Activated T-cell treated with anti-CD3 and anti-CD28 coated beads, Interleukin-2, amount 50 U/mL, for 4 hours (primary cell): ENCODE results near the gene IGSF3. TPM values are rescaled to one million over a fixed set of nuclear protein-coding genes. Genes with fewer than 3 reads are reported as not detected.
A peak's percentile ranks its signal among the peaks of the same experiment; 100 is the strongest.
"Not testable (repeated sequence)": the region's sequence is repeated elsewhere in the genome, so short reads cannot be mapped to it uniquely, and the experiment has no call there.

ENCODE experiments used
- ATAC-seq, 2 donors: fragments of 200-7000 bp; cut with Tn5 transposase; one replicate each; pipeline ENCODE4 v1.10.0; 2021
- DNase-seq: peaks from one replicate; pipeline ENCODE4 v3.0.0-alpha.2; 2020
- H3K27me3 Mint-ChIP-seq: one replicate; pipeline ENCODE4 v1.8.0; 2021; ENCODE audit warnings: low read depth, mixed read lengths
- H3K36me3 Mint-ChIP-seq: one replicate; pipeline ENCODE4 v1.8.0; 2022; ENCODE audit warnings: mixed read lengths; ENCODE audit not compliant: insufficient read depth
- H3K4me1 Mint-ChIP-seq: one replicate; pipeline ENCODE4 v1.8.0; 2021; ENCODE audit warnings: low read depth, mixed read lengths
- H3K4me3 Mint-ChIP-seq: one replicate; pipeline ENCODE4 v1.8.0; 2021; ENCODE audit warnings: mild to moderate bottlenecking, moderate library complexity, mixed read lengths
- H3K9me3 Mint-ChIP-seq: one replicate; pipeline ENCODE4 v1.8.0; 2021; ENCODE audit warnings: mixed read lengths
- total RNA-seq, 3 donors: library from RNA; stranded (reverse); gene quantifications; one replicate each; pipeline ENCODE4 v1.2.1, GENCODE V29; 2021

IGSF3 gene
- total RNA-seq, 3 donors from 2014 or later: 4.0 to 7.6 (median 4.8) TPM

DNA sequence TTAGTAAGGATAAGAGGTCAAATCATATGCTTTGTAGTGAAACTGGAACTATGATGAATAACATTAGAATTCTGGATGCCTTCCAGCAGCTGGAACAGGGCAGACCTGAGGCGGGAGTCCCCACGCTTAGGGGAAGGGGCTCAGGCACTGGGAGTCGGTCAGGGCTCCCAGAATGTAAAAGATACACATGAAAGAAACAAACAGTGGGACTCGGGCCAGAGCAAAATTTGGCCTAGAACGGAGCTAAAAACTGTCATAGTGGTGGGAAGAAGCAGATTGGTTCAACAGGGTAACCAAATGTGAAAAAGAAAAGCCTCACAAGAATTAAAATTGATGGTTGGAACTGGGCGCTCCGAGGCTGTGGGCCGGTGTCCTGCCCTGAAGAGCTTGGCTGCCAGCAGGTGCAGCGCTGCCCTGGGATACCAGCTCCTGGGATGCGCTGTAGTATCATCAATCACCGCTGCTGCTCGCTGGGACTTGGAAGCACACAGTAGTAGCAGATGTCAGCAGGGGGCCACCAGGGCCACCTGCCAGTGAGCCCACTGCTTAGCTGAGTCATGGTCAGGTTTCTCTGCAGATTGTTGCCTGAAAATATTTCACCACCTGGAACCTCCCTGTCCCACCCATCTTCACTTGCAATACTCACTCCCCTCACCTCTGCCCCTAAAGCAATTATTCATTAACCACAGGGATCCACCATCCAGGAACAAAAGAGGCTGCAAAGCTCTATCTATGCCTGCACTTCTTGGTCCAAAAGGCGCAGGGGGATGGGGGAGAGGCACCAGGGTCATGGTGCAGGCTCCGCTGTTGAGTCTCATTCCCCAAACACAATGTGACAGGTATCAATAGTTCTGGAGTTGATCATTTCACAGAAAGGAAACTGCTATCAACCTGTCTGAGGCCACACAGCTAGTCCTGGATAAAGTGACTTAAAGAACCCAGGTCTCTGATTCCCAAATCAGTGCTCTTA is 24.9 kb downstream of the IGSF3 start:
- peaks cover 16% of the 10 kb centered on the region for H3K27me3 Mint-ChIP-seq
- H3K36me3 Mint-ChIP-seq, H3K9me3 Mint-ChIP-seq, DNase-seq, H3K4me1 Mint-ChIP-seq, H3K4me3 Mint-ChIP-seq, ATAC-seq: not testable (repeated sequence)

DNA sequence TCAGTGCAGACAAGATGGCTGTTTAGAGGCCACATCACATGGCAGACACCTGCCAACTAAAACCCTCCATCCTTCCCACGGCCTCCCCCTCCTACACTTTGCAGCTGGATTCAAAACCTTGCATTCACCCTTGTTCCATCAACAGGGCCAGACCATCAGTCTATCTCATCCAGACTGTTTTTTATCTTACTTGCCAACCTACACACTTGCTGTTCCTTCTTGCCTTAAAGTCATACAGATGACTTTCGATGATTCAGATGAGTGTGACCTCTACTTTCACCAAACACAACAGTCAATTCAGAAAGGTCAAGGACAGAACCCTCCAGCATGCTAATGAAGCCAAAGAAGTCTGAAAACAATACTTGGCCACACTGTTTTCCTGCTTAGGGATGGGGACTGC is 29.9 kb downstream of the IGSF3 start:
- not testable (repeated sequence) for H3K4me3 Mint-ChIP-seq, ATAC-seq, H3K36me3 Mint-ChIP-seq, H3K27me3 Mint-ChIP-seq, H3K9me3 Mint-ChIP-seq, H3K4me1 Mint-ChIP-seq, DNase-seq

DNA sequence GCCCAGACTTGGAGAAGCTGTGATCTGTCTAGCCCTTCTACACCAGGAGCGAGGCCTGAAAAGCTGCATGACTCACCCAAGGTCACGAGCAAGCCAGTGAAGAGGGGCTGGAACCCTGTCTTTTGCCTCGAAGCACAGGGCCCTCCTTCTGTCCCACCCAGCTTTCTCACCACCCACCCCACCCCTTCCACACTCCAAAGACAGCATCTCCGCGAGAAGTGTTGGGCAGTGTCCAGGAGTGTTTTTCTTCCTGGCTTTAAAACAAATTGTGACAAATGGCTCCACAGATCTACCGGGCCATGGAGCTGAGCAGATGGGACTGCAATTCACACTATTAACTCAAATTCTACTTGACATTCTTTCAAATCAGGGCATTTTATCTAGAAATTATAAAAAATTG is 30.9 kb downstream of the IGSF3 start:
- H3K9me3 Mint-ChIP-seq, H3K36me3 Mint-ChIP-seq, H3K4me3 Mint-ChIP-seq: not testable (repeated sequence)

DNA sequence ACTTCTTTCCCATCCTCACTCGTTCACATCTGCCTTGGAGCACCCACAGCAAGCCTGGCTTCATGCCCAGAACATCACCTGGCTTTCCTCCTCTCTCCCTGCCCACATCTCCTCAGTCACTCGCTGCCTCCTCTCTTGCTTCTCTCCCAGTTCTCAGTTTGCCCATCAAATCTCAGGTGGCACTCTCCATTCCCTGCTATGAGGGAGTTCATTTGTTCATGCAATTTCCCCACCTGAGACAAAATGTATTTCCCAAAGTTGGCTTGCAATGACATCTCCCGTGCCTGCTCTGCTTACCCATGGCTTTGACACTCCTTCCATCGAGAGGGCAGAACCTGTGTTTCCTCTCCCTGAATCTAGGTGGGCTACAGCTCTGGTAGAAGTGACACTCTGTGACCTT is 33.1 kb downstream of the IGSF3 start:
- not testable (repeated sequence) for H3K4me1 Mint-ChIP-seq, DNase-seq, ATAC-seq, H3K4me3 Mint-ChIP-seq, H3K9me3 Mint-ChIP-seq, H3K36me3 Mint-ChIP-seq, H3K27me3 Mint-ChIP-seq

More for the DNA sequence above, 30.9 kb downstream of the IGSF3 start:
- ATAC-seq, H3K4me1 Mint-ChIP-seq, DNase-seq: not testable (repeated sequence)
- peaks cover 10% of the 10 kb centered on the region for H3K27me3 Mint-ChIP-seq

- H3K4me3 Mint-ChIP-seq, H3K27me3 Mint-ChIP-seq, DNase-seq, ATAC-seq, H3K9me3 Mint-ChIP-seq, H3K36me3 Mint-ChIP-seq: not testable (repeated sequence)
- H3K4me1 Mint-ChIP-seq: peaks cover 10% of the 10 kb centered on the region
These were observed 35.3 kb downstream of the IGSF3 start for GRCh38 chr1:116631996-116632925.

DNA sequence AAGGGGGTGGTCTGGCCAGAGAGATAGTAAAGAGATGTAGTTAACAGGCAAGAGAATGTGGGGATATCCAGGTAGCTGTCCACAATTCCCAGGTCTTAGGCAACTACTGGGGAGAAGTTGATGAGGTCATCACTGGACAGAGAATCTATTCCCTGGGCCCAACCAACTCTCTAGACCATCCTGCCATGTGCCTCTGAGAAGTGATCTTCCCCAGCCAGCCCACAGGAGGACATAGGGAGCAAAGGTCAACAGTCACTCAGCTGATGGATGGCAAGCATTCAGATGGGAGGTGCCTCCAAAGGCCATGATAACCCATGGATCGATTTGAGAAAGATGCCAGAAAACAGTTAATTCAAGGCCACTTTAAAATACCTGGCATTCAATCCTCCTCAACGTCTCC is 36.0 kb downstream of the IGSF3 start:
- not testable (repeated sequence) for H3K9me3 Mint-ChIP-seq, H3K36me3 Mint-ChIP-seq, H3K27me3 Mint-ChIP-seq, DNase-seq, H3K4me3 Mint-ChIP-seq, ATAC-seq
- peaks cover 10% of the 10 kb centered on the region for H3K4me1 Mint-ChIP-seq

GRCh38 chr1:116630057-116630456 is 37.5 kb downstream of the IGSF3 start:
- not testable (repeated sequence) for DNase-seq, H3K4me3 Mint-ChIP-seq, H3K9me3 Mint-ChIP-seq, H3K27me3 Mint-ChIP-seq, H3K36me3 Mint-ChIP-seq, ATAC-seq
- peaks cover 10% of the 10 kb centered on the region for H3K4me1 Mint-ChIP-seq

DNA sequence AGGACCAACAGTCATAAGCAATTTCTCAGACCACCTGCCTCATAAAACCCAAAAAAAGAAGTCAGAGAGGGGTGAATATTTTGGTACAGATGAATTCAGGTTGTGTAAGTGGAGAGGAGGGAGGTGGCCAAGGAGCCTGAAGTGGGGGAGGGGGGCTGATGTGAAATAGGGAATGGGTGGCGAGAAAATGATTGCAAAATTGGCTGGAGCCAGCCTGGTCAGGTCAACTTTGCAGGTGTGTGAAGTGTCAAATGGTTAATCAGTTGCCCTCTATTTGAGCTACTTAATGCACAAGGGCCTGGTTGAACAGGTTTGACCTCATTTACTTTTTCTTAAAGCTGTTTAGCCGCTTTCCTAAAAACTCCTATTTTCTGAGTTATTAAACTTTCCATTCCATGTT is 38.1 kb downstream of the IGSF3 start:
- not testable (repeated sequence) for H3K4me3 Mint-ChIP-seq, DNase-seq, H3K36me3 Mint-ChIP-seq, ATAC-seq, H3K9me3 Mint-ChIP-seq, H3K27me3 Mint-ChIP-seq
- peaks cover 10% of the 10 kb centered on the region for H3K4me1 Mint-ChIP-seq

DNA sequence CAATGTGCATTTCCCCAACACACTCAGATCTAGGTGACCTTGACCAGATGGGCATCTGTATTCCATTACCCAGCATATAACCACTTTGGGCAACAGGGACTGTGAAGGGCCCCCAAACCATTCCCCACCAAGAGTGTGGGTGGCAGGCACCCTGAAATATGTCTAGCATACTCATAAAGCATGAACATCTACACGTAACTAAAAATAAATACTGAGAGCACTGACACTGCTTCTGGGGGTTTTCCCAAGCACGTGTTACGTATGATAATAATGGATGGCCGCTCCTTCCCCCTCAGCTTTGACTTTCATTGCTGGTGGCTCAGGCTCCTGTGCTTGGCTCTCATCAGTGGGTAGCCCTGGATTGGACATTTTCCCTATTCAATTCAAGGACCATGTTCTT is 39.1 kb downstream of the IGSF3 start:
- no peaks in the 10 kb centered on the region for H3K36me3 Mint-ChIP-seq
- peak overlapping the region; percentile 38 for H3K4me3 Mint-ChIP-seq
- DNase-seq: no peak
- no peaks in the 10 kb centered on the region for H3K9me3 Mint-ChIP-seq
- no peak for ATAC-seq
- peaks cover 10% of the 10 kb centered on the region for H3K4me1 Mint-ChIP-seq
- H3K27me3 Mint-ChIP-seq: peaks cover 12% of the 10 kb centered on the region

- H3K4me3 Mint-ChIP-seq, DNase-seq, ATAC-seq, H3K36me3 Mint-ChIP-seq, H3K9me3 Mint-ChIP-seq: not testable (repeated sequence)
- Mint-ChIP-seq H3K4me1 (peaks cover 10% of the 10 kb centered on the region), H3K27me3 (peaks cover 12% of the 10 kb centered on the region)
These were observed 40.2 kb downstream of the IGSF3 start for GRCh38 chr1:116627357-116627756.

GRCh38 chr1:116626915-116627314 is 40.6 kb downstream of the IGSF3 start:
- not testable (repeated sequence) for ATAC-seq, H3K4me3 Mint-ChIP-seq, H3K27me3 Mint-ChIP-seq, DNase-seq, H3K36me3 Mint-ChIP-seq, H3K9me3 Mint-ChIP-seq
- H3K4me1 Mint-ChIP-seq: peaks cover 10% of the 10 kb centered on the region

DNA sequence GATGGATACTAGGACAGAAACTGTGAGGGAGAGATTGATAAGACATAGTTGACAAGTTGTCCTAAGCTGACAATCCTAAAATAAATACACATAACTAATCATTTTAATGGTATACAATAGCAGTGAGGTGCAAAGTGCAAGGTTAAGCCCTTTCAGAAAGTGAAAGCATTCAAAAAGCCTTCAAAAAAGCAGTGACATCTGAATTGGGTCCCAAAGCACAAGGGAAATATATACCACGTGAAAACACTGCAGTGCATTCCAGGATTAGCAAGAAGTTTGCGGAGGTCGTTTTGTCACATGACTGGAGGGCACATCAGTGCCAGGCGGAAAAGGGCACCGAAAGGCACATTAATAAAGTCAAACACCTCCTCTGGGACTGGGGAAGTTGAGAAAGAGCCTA is 42.4 kb downstream of the IGSF3 start:
- not testable (repeated sequence) for H3K36me3 Mint-ChIP-seq, ATAC-seq, DNase-seq, H3K4me3 Mint-ChIP-seq, H3K27me3 Mint-ChIP-seq, H3K9me3 Mint-ChIP-seq
- H3K4me1 Mint-ChIP-seq: peaks cover 10% of the 10 kb centered on the region

- Mint-ChIP-seq H3K4me3 (no peak overlapping the region), H3K36me3 (no peaks in the 10 kb centered on the region), H3K27me3 (peaks cover 6% of the 10 kb centered on the region), H3K9me3 (no peaks in the 10 kb centered on the region), H3K4me1 (peaks cover 8% of the 10 kb centered on the region)
- ATAC-seq: no peak
- DNase-seq: no peak
These were observed 43.5 kb downstream of the IGSF3 start for GRCh38 chr1:116624040-116624439.

DNA sequence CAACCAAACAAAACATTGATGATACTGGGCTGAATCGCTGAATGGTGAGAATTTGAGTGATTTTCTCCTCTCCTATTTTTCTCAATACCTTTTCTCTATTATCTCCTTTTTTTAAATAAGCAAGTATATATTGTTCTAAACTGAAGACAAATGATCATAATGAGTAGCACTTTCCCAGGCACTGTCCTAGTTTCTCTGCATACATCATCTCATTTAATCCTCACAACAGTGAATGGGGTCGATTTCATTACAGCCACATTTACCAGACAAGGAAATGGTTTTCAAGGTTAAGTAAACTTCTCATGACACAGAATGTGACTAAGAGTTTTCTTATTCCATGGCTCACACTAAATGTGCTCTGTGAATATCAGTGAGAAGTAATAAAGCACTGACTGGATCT is 45.0 kb downstream of the IGSF3 start:
- DNase-seq, H3K4me3 Mint-ChIP-seq, H3K4me1 Mint-ChIP-seq, H3K36me3 Mint-ChIP-seq, H3K27me3 Mint-ChIP-seq, H3K9me3 Mint-ChIP-seq, ATAC-seq: not testable (repeated sequence)
